GM12872 (cell line): Measurements from ENCODE around the gene KIRREL3.

Experiments
- TF ChIP-seq, protein P1 (sequence below): IDR thresholded peaks from 3 replicates; pipeline ENCODE4 v1.5.1; 2011; ENCODE audit warnings: low read depth, mild to moderate bottlenecking, low read length, moderate library complexity; ENCODE audit not compliant: insufficient read depth

The KIRREL3 gene

DNA sequence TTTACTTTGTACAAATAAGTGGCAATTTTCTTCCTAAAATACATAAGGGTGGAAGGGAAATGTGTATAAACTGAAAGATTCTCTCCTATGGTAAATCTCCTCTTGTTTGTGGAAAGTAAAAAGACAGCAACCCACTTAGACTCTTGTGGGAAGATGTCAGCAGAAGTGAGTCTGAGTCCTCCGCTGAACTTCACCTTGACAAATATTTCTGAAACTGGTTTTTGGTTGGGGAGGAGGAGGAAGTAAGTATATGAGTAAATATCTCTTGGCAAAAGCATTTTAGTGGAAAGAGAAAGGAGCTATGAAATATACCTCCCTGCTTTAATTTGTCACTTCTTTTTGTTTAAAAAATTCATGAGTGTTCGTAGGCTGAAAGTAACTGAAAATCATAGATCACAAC lies 196.2 kb downstream of the KIRREL3 start:
- TF ChIP-seq, protein P1, sequence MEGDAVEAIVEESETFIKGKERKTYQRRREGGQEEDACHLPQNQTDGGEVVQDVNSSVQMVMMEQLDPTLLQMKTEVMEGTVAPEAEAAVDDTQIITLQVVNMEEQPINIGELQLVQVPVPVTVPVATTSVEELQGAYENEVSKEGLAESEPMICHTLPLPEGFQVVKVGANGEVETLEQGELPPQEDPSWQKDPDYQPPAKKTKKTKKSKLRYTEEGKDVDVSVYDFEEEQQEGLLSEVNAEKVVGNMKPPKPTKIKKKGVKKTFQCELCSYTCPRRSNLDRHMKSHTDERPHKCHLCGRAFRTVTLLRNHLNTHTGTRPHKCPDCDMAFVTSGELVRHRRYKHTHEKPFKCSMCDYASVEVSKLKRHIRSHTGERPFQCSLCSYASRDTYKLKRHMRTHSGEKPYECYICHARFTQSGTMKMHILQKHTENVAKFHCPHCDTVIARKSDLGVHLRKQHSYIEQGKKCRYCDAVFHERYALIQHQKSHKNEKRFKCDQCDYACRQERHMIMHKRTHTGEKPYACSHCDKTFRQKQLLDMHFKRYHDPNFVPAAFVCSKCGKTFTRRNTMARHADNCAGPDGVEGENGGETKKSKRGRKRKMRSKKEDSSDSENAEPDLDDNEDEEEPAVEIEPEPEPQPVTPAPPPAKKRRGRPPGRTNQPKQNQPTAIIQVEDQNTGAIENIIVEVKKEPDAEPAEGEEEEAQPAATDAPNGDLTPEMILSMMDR = no peak

DNA sequence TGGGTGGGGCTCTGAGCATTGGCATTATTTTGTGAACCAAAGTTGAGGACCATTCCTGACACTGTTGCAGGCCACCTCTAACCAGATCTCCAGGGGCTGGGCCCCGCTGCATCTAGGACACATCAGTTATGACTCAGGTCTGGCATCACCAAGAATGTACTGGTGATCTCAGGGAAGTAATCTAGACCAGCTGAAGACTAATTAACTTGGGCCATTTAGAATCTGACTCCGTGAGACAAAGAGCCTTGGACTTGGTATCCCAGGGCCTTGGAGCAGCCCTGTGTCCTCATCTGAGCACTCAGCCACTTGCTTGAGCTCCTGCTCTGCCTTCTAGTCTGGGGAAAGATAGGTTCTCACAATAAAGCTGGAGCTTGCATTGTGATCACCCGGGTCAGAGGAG lies 200.6 kb downstream of the KIRREL3 start:
- TF ChIP-seq, protein P1 = no peak

DNA sequence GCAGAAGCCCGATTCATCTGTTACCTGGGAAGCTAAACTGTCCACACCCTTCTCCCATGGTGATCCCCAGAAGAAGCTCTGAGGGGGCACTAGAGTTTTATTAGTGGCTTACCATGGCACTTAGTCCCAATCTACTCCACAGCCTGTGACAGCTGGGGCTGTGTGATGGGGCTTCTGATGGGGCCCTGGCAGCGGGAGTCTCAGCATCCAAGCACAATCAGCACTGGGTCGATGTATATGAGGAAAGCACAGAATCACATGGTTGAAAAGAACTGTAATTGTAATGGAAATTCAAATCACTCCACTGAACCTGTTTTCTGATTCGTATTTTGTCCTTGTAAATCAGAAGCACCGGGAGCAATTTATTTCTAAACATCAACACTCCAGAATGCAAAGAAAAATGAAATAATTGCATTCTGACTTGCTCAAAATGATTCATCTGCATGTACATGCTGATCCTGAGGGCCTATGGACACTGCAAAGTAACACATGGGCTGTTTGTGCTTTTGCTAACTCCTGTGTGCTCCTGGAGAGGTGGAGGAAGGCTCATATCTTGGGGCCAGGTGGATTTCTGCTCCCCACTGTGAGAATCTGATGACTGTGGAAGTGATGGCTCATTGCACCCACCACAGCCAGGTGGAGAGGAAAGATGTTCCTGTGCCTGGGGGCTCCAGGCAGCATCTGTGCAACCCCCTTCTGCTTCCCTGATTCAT lies 203.0 kb downstream of the KIRREL3 start:
- TF ChIP-seq, protein P1 = no peak

DNA sequence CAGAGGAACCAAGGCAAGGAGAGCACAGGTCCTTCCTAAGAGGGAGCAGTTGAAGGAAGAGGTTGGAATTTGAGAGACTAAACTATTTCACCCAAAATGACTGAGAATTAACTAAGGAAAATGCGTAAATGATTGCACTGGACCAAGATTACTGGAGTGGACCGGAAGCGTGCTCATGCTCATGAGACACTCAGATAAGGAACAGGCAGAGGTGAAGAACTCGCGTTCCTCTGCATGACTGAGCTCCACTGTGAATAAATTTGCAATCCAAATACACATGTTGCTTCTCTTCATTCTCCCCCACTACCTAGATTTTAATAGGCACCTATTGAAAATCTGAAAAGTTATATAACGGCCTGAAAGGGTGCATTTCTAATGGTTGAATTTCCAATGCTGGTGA lies 207.0 kb downstream of the KIRREL3 start:
- TF ChIP-seq, protein P1 = no peak

DNA sequence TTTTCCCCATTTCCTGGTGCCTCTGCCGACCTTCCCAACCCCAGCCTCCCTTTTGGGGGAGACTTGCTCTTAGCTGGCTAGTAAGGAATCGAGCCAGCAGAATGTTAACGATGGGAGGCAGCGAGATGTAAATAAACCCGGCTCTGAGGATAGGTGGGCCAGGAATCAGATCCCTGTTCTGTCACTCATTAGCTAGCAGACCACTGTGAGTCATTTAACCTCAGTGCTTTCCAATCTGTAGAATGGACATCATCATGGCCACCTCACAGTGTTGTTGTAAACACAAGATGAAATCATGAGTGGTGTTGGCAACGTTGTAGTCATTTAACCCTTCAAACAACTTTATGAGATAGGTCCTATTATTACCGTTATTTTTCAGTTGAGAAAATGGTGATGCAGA lies 208.6 kb downstream of the KIRREL3 start:
- TF ChIP-seq, protein P1 = no peak

DNA sequence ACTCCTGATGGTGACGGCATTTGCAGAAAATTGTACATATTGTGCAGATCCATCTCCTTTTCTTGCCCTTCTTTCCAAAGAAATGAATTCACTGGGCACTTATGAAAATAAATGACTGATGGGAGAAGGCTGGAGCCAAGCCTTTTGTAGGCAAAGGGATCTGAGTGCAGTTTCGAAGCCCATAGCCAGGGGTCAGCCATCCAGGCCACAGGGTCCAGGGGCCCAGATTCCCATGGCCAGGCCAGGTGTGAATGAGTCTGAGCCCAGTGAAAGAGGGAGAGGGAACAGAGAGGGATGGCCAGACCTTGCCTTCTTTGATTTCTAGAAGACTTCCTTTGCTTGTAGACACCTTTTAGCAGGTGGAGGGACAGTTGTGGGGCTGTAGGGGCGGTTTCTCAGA lies 209.1 kb downstream of the KIRREL3 start:
- TF ChIP-seq, protein P1 = no peak

DNA sequence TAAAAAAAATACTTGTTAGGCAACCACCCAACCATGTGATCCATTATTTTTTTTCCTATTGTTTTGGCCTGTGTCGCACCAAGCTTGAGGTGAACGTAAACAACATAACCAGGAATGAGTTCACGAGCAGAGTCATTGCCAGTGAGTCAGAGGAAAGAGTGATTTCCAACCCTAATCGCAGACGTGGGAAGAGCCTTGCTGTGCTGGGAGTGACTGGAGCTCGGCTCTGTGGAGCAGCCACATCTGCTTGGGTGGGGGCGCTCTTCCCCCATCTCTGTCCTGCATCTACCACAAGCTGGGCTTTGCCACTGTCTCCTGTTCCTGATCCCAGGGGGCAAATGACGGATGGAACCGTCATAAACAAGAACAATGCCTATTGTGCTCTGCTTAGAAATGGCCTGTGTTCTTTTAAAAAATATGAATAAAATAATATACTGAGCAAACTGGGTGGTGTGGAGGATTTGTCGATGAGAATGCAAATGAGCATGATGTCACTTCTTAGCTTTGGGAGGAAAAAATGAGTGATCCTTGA lies 210.0 kb downstream of the KIRREL3 start:
- TF ChIP-seq, protein P1 = no peak
